GM12878 (cell line): ENCODE results near the gene PLEKHA5. TPM values are rescaled to one million over a fixed set of nuclear protein-coding genes. Genes with fewer than 3 reads are reported as not detected.

ENCODE experiments used
- polyA plus RNA-seq, 11 experiments: library from polyadenylated mRNA; depleted of rRNA in 4 of 11; unstranded in 6 of 11; stranded (reverse) in 5 of 11; fragments of >200 nt; fragmentation: Nextera tagmentation in 4 of 11; fragmentation: Illumina TruSeq in 1 of 11; extraction: Ambion mirVana in 4 of 11; extraction: Trizol in 1 of 11; gene quantifications; 1 replicate in 1 of 11; 2 replicates in 10 of 11; pipeline versions ENCODE4 v1.2.1 to v1.2.3, GENCODE V29; 2011 to 2016; ENCODE audit warnings: inconsistent platforms in 2 of 11, missing spikeins in 2 of 11, low read depth in 1 of 11
- small RNA-seq: library from RNA; depleted of rRNA; stranded (forward); fragments of <200 nt; gene quantifications from one replicate; pipeline ENCODE3, GENCODE V24; 2014
- total RNA-seq, 4 experiments: library from RNA; depleted of rRNA in 3 of 4; stranded (reverse); fragments of >200 nt in 3 of 4; fragmentation: Illumina TruSeq in 1 of 4; extraction: Trizol in 1 of 4; gene quantifications; 2 replicates each; pipeline versions ENCODE4 v1.2.1 to v1.2.3, GENCODE V29; 2013 to 2021

The PLEKHA5 gene
- total and polyA plus RNA-seq, 10 of the 15 experiments (the other 5 are each of a cell fraction or from before 2014, with no cell fraction given), result 0.09 to 0.33 (median 0.18) TPM; not detected in 3

Small RNA genes lying within 50 kb of the gene (small RNA-seq; reads per million reads assigned to genes)
- gene AC091805.2 (not detected), gene RN7SL67P (not detected)
